Gastroesophageal sphincter (tissue), 4 donors: ENCODE data around the gene ZFC3H1. TPM values are rescaled to one million over a fixed set of nuclear protein-coding genes. Genes with fewer than 3 reads are reported as not detected.
"Not testable (repeated sequence)": the region's sequence is repeated elsewhere in the genome, so short reads cannot be mapped to it uniquely, and the experiment has no call there.

Experiments used
- ATAC-seq: fragments of 150-250 bp; one replicate; pipeline ENCODE4 v1.9.1; 2016; ENCODE audit warnings: mild to moderate bottlenecking, moderate library complexity
- H3K27ac ChIP-seq, 4 donors: fragments of 200-600 bp; sonication (generic) in 3 of 4; 1 replicate in 3 of 4; 2 replicates in 1 of 4; pipeline ENCODE4 v1.5.1; 2016 to 2019
- H3K27me3 ChIP-seq: fragments of 200-600 bp; sonication (generic); one replicate; pipeline ENCODE4 v1.5.1; 2019
- H3K36me3 ChIP-seq, 2 donors: fragments of 200-600 bp; sonication (generic); one replicate each; pipeline ENCODE4 v1.5.1; 2019; ENCODE audit warnings: control low read depth in 1 of 2
- H3K4me1 ChIP-seq, 3 donors: fragments of 200-600 bp; sonication (generic); 1 replicate in 2 of 3; 2 replicates in 1 of 3; pipeline ENCODE4 v1.5.1; 2016 to 2019; ENCODE audit warnings: control low read depth in 2 of 3
- H3K4me3 ChIP-seq, 2 donors: fragments of 200-600 bp; sonication (generic); one replicate each; pipeline ENCODE4 v1.5.1; 2019; ENCODE audit warnings: mild to moderate bottlenecking in 1 of 2, moderate library complexity in 1 of 2
- H3K9me3 ChIP-seq, 3 donors: fragments of 200-600 bp; sonication (generic); one replicate each; pipeline ENCODE4 v1.5.1; 2017 to 2019; ENCODE audit warnings: control low read depth in 2 of 3
- EP300 ChIP-seq: sonication (generic); formaldehyde crosslinking; IDR thresholded peaks from one replicate; pipeline ENCODE4 v1.6.1; 2017; ENCODE audit warnings: antibody characterized with exemption, mild to moderate bottlenecking
- POLR2A ChIP-seq, 2 donors: fragments of 450-650 bp; IDR thresholded peaks; one replicate each; pipeline ENCODE4 v1.6.1; 2017; ENCODE audit warnings: antibody characterized with exemption in 2 of 2, mild to moderate bottlenecking in 2 of 2, moderate library complexity in 1 of 2
- POLR2AphosphoS5 ChIP-seq: sonication (generic); formaldehyde crosslinking; IDR thresholded peaks from one replicate; pipeline ENCODE4 v1.6.1; 2017; ENCODE audit warnings: antibody characterized with exemption
- WGBS, 2 donors: methylation state at CpG; one replicate each; pipeline ENCODE4 v1.1.5; 2018; ENCODE audit warnings: low coverage in 1 of 2; 5-methylcytosine and 5-hydroxymethylcytosine counted together
- total RNA-seq, 4 donors: library from RNA; depleted of rRNA; stranded (reverse); fragments of >200 nt; gene quantifications; one replicate each; pipeline ENCODE4 v1.1.0, GENCODE V29; 2016
- TF ChIP-seq, protein P1 (sequence below), 4 experiments: fragments of 200-600 bp in 2 of 4; fragments of 450-650 bp in 2 of 4; sonication (generic) in 1 of 4; IDR thresholded peaks; one replicate each; pipeline ENCODE4 v1.5.1; 2017 to 2019; ENCODE audit warnings: antibody characterized with exemption in 4 of 4, mild to moderate bottlenecking in 2 of 4, moderate library complexity in 2 of 4

The ZFC3H1 gene
- total RNA-seq, 4 donors from 2014 or later, result 17.1 to 65.2 (median 30.3) TPM

DNA sequence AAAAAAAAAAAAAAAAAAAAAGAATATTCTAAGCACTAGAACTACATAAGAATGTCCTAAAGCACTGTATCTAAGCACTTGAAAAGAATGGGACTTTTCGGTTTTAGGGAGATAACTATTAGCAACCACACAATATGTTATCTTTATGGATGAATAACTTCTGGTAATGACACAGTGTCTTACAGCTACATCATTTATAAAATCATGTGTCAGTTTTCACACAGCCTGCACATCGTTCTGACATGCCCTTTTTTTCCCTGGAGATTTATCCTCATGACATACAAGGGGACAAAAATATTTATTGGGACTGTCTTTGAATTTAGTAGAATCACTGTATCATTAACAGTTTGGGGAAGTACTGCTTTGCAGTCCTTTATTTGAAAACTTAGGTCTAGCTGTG is 39.6 kb upstream of the ZFC3H1 start:
- no peak overlapping the region for H3K27ac ChIP-seq
- WGBS, 2 donors, result 50 to 76% methylated on average over 2 of the region's 2 CpGs
- no peak overlapping the region for H3K4me3 ChIP-seq
- TF ChIP-seq, protein P1, sequence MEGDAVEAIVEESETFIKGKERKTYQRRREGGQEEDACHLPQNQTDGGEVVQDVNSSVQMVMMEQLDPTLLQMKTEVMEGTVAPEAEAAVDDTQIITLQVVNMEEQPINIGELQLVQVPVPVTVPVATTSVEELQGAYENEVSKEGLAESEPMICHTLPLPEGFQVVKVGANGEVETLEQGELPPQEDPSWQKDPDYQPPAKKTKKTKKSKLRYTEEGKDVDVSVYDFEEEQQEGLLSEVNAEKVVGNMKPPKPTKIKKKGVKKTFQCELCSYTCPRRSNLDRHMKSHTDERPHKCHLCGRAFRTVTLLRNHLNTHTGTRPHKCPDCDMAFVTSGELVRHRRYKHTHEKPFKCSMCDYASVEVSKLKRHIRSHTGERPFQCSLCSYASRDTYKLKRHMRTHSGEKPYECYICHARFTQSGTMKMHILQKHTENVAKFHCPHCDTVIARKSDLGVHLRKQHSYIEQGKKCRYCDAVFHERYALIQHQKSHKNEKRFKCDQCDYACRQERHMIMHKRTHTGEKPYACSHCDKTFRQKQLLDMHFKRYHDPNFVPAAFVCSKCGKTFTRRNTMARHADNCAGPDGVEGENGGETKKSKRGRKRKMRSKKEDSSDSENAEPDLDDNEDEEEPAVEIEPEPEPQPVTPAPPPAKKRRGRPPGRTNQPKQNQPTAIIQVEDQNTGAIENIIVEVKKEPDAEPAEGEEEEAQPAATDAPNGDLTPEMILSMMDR (IDR thresholded peaks at IDR 0.05), result no peak
- TF ChIP-seq EP300, result no peak
- no peak for TF ChIP-seq POLR2A (IDR thresholded peaks at IDR 0.05)
- TF ChIP-seq POLR2AphosphoS5, result no peak
- ATAC-seq, result no peak
- no peaks in the 10 kb centered on the region for H3K9me3 ChIP-seq
- peaks cover 2 to 70% of the 10 kb centered on the region in 2 donors for H3K36me3 ChIP-seq
- no peaks in the 10 kb centered on the region for H3K27me3 ChIP-seq
- no peaks in the 10 kb centered on the region for H3K4me1 ChIP-seq

DNA sequence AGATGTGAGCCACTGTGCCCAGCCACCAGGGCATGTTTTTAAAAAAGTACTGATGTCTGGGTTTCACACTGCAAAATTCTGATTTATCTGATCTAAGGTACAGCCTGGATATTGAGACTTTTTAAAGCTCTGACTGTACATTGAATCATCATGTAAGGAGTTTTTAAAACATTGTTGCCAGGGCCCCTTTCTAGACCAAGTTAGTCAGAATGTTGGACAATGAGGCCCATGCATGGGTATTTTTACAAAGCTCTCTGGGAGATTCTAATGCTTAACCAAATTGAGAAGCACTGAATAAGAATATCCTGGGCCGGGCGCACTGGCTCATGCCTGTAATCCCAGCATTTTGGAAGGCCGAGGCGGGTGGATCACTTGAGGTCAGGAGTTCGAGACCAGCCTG is 38.9 kb upstream of the ZFC3H1 start:
- no peaks in the 10 kb centered on the region for H3K27me3 ChIP-seq
- H3K4me3 ChIP-seq, result no peak overlapping the region
- H3K36me3 ChIP-seq, result peaks cover 4 to 75% of the 10 kb centered on the region in 2 donors
- H3K27ac ChIP-seq, result no peak overlapping the region
- TF ChIP-seq POLR2A (IDR thresholded peaks at IDR 0.05) (no peak), POLR2AphosphoS5 (no peak), EP300 (no peak)
- TF ChIP-seq, protein P1 (IDR thresholded peaks at IDR 0.05), result no peak
- H3K4me1 ChIP-seq, result no peaks in the 10 kb centered on the region
- ATAC-seq, result no peak
- 80% methylated on average over 1 of the region's 5 CpGs; no CpG with 5 or more reads in 1 of the 2 donors for WGBS, 2 donors
- no peaks in the 10 kb centered on the region for H3K9me3 ChIP-seq

DNA sequence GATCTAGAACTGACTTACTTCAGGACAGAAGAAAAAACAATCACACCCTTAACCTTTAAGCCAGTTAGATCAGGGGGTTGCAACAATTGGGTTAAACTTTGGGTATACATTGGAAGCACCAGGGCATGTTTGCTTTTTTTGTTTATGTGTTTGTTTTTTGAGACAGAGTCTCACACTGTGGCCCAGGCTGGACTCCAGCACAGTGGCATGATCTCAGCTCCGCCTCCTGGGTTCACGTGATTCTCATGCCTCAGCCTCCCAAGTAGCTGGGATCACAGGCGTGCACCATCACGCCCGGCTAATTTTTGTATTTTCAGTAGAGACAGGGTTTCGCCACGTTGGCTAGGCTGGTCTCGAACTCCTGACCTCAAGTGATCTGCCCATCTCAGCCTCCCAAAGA is 38.5 kb upstream of the ZFC3H1 start:
- H3K27ac ChIP-seq, ATAC-seq, H3K9me3 ChIP-seq, H3K4me1 ChIP-seq, H3K27me3 ChIP-seq, H3K4me3 ChIP-seq: not testable (repeated sequence)
- WGBS, 2 donors, result 98 to 100% methylated on average over 2 to 5 of the region's 8 CpGs
- peaks cover 4 to 76% of the 10 kb centered on the region in 2 donors for H3K36me3 ChIP-seq

DNA sequence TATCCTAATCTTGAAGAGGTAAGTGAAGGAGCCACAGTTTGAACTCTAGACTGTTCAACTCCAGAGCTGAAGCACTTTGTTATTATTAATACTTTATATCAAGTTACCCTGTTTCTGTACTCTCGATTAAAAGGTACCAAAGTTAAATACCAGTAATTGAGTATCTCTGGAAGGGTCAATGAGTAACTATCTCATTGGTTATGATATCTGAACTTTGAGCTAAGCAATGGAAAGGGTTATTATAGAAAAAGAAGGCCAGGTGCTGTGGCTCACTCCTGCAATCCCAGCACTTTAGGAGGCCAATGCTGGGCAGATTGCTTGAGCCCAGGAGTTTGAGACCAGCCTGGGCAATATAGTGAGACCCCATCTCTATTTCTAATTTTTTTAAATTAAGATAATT is 32.1 kb upstream of the ZFC3H1 start:
- TF ChIP-seq POLR2A (IDR thresholded peaks at IDR 0.05) (no peak), POLR2AphosphoS5 (no peak), EP300 (no peak)
- TF ChIP-seq, protein P1 (IDR thresholded peaks at IDR 0.05), result no peak
- no peaks in the 10 kb centered on the region for H3K9me3 ChIP-seq
- ATAC-seq, result no peak
- H3K36me3 ChIP-seq, result peaks cover 4 to 45% of the 10 kb centered on the region in 2 donors
- no peaks in the 10 kb centered on the region for H3K27me3 ChIP-seq
- H3K4me1 ChIP-seq, result no peaks in the 10 kb centered on the region
- H3K27ac ChIP-seq, result no peak overlapping the region
- WGBS, 2 donors, result 88 to 100% methylated on average over 1 of the region's 1 CpG
- H3K4me3 ChIP-seq, result no peak overlapping the region

DNA sequence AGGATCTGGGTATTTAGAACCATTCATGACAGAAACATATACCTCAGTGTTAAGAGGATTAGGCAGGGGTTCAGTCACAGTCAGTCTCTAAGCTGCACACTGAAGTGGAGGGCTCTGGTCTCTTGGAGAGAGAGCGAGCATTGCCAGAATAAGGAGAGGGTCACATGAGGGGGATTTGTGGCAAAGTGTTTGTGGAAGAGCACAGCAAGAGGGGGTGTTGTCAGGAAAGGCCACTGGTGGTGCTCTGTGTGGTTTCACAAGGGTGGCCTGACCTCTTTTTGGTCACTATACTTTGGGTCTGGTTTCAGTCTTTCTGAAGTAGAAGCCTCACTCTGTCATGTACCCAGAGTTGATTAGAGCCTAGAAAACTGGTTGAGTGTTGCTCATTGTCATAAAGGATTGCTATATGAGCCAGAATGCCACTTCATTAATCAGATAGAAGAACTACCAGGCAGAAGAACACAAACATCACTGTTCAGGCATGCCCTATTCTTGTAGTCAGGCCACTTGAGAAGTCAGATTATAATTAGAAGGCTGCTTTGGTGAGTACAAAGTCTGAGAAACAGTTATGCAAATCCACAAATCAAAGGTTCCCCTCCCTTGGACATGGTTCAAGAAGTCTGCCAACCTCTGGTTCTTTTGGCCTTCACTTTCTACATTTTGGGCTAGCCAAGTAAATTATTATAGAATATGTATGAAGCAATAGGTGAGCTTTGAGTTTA is 30.6 kb upstream of the ZFC3H1 start:
- Histone ChIP-seq H3K9me3 (no peaks in the 10 kb centered on the region), H3K4me3 (no peak overlapping the region), H3K27me3 (no peaks in the 10 kb centered on the region), H3K4me1 (peaks cover 0 to 3% (median 0%) of the 10 kb centered on the region in 3 donors), H3K36me3 (peaks cover 4 to 30% of the 10 kb centered on the region in 2 donors), H3K27ac (no peak overlapping the region)
- TF ChIP-seq, protein P1 (IDR thresholded peaks at IDR 0.05), result no peak
- 100% methylated on average over 1 of the region's 1 CpG; no CpG with 5 or more reads in 1 of the 2 donors for WGBS, 2 donors
- no peak for ATAC-seq

DNA sequence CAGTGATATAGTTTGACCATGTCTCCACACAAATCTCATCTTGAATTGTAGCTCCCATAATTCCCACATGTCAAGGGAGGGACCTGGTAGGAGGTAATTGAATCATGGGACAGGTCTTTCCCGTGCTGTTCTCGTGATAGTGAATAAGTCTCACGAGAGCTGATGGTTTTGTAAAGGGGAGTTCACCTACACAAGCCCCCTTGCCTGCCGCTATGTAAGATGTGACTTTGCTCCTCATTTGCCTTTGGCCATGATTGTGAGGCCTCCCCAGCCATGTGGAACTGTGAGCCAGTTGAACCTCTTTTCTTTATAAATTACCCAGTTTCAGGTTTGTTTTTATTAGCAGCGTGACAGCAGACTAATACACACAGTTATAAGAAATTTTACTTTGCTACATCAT is 30.0 kb upstream of the ZFC3H1 start:
- ATAC-seq, H3K4me1 ChIP-seq, H3K9me3 ChIP-seq, H3K27me3 ChIP-seq, H3K27ac ChIP-seq, H3K4me3 ChIP-seq: not testable (repeated sequence)
- WGBS, 2 donors, result 75% methylated on average over 5 of the region's 5 CpGs
- peaks cover 4 to 24% of the 10 kb centered on the region in 2 donors for H3K36me3 ChIP-seq
